Activated T-cell treated with anti-CD3 and anti-CD28 coated beads, Interleukin-2, amount 50 U/mL, for 1 hour (primary cell): Measurements from ENCODE around the gene DGKA.
"Not testable (repeated sequence)": the region's sequence is repeated elsewhere in the genome, so short reads cannot be mapped to it uniquely, and the experiment has no call there.

Experiments
- DNase-seq: peaks from one replicate; pipeline ENCODE4 v3.0.0-alpha.2; 2020

Gene DGKA

DNA sequence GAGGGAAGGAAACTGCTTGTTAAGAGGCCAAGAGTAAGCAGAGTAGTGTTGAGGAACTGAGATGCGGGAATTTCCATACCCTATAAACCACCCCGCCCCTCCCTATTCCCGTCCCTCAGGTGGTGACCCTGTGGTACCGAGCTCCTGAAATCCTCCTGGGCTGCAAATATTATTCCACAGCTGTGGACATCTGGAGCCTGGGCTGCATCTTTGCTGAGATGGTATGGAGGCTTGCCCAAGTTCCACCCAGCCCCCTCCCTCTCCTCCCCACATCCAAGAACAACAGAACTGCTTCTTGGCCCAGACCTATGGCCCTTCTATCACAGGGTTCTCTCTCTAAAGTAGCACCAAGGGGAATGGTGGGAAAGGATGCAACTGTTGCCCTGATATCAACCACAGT, 38.4 kb downstream of the DGKA start:
- DNase-seq, result no peak

DNA sequence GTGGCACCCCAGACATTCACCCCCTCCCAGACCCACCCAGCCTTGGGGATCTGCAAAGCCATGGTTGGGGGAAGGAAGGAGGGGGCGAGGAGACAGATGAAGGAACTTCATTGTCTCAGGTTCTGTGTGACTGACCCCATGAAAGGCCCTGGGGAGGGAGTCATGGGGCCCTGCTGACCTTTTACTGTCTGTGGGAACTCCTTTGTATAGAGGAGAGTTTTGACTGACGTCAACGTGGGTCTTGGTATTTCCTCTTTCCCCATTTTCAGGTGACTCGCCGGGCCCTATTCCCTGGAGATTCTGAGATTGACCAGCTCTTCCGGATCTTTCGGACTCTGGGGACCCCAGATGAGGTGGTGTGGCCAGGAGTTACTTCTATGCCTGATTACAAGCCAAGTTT, 39.8 kb downstream of the DGKA start:
- DNase-seq, result no peak

DNA sequence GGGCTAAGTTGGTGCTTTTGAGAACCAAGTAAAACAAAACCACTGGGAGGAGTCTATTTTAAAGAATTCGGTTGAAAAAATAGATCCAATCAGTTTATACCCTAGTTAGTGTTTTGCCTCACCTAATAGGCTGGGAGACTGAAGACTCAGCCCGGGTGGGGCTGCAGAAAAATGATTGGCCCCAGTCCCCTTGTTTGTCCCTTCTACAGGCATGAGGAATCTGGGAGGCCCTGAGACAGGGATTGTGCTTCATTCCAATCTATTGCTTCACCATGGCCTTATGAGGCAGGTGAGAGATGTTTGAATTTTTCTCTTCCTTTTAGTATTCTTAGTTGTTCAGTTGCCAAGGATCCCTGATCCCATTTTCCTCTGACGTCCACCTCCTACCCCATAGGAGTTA, 41.1 kb downstream of the DGKA start:
- no peak for DNase-seq

DNA sequence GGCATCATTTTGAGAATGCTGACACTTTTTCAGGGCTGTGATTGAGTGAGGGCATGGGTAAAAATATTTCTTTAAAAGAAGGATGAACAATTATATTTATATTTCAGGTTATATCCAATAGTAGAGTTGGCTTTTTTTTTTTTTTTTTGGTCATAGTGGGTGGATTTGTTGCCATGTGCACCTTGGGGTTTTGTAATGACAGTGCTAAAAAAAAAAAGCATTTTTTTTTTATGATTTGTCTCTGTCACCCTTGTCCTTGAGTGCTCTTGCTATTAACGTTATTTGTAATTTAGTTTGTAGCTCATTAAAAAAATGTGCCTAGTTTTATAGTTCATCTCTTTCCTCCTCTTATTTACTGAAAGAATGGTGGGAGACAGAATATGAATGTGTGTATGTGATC, 41.5 kb downstream of the DGKA start:
- DNase-seq, result no peak

DNA sequence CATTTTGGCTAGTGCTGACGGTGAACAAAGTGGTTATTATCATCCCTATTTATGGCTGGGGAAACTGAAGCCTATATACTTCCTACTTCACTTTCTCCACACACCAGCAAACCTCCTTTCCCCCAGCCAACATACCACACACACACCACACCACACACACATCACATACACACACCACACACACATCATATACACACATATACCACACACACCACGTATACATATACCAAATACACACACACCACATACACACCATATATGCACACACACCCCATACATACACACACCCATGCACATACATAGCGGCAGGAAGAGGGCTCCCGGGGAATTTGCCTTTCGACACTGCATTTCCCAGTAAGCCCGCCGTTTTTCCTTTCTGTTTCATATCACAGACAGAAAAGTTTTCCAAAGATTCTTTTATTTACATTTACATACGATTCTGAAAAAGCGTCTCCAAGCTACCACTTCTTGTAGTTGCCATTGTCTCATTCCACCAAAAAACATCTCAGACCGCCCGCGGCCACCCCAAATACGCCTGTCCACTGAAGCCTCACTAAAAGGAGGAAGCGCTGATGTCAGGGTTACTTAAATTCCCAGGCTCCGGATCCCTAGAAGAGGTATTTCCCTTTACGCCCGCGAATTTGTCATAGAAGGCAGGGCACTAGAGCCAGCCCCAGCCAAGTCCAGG, 42.1 kb downstream of the DGKA start:
- no peak for DNase-seq

DNA sequence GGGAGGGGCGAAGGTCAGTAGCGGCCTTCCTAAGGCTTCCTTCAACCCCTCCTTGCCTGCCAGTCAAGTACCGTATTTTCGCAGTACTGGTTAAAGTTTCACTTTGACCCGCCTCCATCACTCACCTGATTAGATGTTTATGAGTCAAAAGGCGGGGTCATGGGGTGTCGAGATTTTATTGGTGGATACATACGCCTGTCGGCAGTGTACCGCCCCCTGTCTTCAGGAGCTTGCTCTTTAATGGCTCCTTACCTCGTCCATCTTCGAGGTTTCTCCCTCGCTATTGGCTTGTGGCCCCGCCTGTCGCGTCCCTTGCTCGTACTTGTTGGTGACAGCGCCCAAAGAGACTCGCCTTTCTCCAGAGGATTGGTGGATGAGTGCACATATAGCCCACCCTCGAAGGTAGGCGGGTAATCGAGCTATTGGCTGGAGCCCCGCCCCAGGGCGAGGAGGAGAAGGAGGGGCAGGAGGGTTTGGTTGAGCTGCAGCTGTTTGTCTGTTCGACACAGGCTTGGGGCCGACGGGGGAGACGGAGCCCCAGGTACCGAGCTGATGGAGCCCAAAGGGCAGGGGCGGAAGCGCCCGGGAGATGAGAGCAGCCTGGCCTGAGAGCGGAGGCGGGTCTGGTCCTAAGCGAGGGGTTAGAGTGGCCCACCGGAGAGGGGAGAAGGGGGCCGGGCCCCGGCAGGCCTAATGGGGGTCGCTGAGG, 42.8 kb downstream of the DGKA start, which contains the start of gene RAB5B:
Gene RAB5B, plus strand, starts transcription at position 480 of the 709 bp plus-strand sequence. CDS start 12,883 bp downstream, outside the sequence.
- peak; percentile 93 for DNase-seq

DNA sequence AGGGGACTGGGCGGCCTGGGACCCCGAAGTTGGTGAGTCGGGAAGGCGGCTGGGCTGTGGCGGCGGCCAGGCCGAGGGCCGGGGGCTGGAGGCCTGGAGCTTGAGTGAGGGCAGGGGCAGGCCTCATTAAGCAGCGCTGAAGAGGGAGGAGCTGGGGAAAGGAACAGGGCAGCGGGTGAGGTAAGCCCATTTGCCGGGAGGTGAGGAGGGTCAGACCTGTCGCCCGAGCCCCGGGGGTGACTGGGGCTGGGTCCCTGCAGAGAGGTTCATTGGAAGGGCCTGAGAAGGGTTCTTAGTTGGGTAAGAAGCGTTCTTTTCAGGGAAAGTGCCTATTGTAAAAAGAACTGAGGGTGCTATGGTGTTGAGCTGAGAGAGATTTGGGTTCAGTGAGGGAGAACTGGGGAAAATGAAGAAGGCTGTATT, 43.4 kb downstream of the DGKA start:
- no peak for DNase-seq

DNA sequence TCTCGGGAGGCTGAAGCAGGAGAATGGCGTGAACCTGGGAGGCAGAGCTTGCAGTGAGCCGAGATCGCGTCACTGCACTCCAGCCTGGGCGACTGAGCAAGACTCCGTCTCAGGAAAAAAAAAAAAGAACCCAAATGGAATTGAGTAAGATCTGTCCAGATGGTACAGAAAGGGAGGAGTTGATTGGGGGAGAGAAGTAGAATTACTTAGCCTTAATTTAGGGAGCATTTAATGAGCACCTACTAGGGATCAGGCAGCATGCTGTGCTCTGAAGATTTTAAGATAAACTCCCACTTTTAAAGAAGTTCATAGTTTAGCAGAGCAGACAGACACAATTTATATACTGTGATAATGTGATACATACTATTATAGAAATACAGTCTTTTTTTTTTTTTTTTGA, 47.4 kb downstream of the DGKA start:
- no peak for DNase-seq

DNA sequence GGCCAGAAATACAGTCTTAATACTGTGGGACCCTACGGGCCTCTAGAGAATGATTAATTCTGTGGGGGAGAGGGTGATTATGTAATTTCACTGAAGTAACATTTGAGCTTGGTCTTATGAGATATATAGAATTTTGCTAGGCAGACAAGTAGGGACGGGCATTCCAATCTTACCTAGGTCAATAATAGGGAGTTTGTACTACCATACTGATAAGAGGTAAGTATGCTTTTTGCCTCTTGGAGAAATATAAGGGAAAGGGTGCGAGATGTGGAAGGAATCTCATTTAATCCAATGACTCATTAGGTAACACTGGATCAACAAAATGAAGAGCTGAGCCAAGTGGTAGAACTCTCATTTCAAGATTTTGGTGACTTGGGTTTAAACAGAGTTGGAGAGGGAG, 48.1 kb downstream of the DGKA start:
- DNase-seq, result no peak

DNA sequence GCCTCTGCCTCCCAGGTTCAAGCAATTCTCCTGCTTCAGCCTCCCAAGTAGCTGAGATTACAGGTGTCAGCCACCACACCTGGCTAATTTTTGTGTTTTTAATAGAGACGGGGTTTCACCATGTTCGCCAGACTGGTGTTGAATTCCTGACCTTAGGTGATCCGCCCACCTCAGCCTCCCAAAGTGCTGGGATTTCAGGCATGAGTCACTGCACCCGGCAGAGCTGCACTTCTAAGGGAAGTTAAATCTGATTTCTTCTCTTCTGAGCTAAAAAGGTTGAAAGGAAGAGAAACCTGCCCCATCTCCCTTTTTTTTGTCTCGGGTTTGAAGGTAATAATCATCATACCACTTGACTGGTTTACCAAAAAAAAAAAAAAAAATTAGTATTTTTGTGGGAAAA, 50.9 kb downstream of the DGKA start:
- DNase-seq, result not testable (repeated sequence)

DNA sequence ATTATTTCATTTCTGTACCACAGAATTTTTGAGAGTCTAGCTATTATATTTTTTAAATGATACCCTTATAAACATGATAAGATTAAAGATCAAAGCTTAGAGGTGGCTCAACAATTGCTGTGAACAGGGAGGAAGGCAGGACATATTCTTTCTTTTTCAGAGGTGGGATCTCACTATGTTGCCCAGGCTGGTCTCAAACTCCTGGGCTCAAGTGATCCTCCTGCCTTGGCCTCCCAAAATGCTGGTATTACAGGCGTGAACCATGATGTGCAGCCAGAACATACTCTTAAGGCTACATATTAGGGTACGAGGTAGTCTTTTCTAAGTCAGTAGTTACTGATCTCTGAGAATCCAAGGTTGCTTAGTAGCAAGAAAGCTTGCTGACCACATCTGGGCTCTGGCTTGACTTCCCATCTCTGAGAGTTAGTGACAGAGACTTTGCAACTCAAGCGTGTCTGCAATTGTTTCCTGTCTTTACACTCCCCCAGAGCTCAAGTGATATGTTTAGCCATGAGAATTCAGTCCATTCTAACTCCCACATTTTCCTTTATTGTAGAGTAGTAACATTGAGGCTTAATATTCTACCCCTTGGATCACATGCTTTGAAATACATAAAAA, 51.5 kb downstream of the DGKA start:
- DNase-seq, result no peak

DNA sequence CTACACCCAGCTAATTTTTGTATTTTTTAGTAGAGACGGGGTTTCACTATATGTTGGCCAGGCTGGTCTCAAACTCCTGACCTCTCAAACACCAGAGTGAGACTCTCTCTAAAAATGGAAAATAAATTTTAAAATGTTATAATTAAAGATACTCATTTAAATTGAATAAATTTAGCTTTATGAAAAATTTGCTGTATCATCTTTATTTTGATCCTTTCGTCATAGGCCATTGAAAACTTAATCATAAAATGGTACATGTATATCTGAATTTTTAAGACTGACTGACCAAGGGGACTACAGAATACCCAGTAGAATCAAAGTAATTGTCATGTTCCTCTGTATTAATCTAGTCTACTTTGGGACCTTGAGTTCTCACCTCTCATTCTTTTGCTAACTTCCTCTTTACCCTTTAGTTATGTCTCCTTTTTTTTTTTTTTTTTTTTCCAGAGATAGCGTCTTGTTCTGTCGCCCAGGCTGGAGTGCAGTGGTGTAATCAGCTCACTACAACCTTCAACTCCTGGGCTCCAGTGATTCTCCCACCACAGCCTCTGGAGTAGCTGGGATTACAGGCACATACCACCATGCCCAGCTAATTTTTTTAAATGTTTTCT, 52.4 kb downstream of the DGKA start:
- no peak for DNase-seq

DNA sequence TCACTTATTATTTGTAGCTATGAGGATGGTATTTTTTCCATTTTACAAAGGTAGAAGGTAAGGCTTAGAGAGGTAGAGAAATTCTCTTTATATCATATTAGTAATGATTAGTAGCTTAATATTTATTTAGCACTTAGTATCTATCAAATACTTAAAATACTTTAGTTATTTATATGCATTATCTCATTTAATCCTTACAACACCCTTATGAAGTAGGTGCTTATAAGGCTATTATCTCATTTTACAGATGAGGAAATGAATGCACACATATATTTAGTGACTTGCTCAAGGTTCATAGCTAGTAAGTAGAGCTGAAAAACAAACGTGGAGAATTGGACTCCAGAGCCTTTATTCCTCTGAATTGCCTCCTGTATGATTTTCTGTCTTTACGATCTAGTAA, 53.9 kb downstream of the DGKA start:
- DNase-seq, result no peak

DNA sequence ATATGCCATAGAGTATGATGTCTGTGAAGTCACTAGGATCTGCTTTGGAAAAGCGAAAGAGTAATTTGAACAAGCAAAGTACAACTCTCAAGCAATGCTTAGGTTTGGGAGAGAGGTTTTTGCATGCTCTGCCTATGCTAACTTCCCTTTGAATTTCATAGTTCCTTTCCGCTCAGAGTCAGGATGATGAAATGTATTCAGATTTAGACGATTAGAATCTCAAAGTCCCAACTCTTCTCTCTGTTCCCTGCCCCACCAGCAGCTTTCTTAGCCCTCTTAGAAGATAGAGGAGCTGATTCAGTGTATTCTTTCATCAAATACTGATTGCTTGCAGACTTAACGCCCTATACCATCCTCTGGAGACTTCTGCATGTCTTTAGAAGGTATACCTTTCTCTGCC, 54.4 kb downstream of the DGKA start:
- DNase-seq, result no peak

DNA sequence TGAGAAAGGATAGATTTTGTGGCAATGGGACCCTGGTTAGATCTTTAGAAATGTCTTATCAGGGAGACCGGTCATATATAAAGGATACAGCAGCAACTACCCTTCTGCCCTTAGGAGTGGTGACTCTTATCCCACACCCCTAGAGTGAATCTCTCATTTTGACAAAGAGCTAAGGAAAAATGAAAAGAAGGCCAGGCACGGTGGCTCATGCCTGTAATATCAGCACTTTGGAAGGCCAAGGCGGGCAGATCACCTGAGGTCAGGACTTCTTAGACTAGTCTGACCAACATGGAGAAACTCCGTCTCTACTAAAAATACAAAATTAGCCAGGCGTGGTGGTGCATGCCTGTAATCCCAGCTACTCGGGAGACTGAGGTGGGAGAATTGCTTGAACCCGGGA, 55.0 kb downstream of the DGKA start:
- DNase-seq, result not testable (repeated sequence)

DNA sequence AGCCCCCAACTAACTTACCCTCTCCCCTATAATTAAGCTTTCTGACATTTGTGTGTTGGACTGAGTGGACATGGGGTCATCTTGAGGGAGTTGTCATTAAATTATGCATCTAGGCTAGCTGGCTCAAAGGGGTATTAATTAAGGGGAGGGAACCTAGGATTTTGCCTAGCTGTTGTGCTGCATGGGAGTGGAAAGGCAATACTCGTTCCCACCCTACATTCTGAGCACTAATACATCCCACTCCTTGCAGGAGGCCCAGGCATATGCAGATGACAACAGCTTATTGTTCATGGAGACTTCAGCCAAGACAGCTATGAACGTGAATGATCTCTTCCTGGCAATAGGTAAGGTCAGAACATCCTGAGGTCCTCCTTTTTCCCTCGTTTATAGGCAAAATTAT, 60.1 kb downstream of the DGKA start:
- DNase-seq, result no peak

DNA sequence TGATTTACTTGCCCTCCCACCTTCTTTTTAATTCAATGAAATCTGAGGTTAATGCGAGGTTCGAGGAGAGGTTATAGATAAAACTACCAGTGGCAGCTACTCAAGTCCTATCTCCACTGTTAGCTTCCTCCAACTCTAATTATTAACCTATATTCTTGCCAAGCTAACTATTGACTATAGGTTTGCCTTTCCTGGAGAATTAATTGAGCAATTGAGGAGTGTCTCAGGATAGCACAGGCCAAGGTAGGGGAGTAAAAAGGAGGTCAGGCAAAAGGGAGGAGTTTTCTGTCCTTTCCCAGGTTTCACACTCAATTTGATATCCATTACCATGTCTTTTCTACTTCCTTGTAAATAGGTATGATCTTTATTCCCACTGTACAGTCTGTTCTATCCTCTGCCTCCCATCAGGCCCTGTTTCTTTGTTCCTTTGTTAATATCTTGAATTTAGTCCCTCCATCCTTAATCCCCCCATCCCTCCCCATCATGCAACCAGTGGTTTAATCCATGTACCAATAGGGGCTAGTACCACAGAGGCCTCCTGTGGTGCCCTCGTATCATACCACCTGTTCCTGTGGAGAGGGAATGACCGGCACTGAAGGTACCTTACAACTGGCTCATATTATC, 62.4 kb downstream of the DGKA start:
- DNase-seq, result no peak

DNA sequence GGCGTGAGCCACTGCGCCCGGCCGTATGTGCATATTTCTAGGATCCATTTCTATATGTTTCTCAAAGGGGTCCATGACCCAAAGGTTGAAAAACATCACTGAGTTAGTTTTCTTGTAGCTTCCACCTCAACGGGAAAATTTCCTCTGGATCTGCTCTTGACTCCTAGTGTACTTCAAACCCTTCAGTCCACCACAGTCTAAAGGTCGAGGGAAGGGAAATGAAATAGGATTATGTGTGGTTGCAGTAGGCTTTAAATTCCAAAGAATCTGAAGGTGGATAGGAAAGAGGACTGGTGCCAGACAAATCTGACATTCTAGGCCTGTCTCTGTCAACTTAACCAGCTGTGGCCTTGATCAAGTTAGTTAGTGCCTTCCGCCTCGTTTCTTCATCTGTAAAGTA, 64.4 kb downstream of the DGKA start:
- no peak for DNase-seq

DNA sequence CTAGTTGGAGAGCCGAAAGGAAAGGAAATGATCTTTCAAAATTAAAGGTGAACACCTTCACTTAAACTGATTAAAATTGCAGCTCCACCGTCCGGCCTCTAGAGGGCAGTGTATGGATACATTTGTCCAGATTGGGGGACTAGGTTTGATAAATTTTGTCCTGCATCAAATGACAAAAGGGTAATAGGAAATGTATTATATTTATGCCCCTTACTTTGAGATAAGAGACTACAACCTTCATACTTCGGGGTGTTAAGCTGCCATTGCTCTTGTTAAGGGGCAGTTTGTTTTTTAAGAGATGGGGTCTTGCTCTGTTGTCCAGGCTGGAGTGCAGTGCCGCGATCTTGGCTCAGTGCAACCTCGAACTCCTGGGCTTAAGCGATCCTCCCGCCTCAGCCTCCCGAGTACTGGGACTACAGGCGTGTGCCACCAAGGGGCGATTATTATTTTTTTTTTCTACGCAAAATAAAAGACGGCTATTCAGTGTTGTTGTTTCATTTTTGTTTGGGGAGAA, 65.3 kb downstream of the DGKA start:
- DNase-seq, result peak; percentile 56

DNA sequence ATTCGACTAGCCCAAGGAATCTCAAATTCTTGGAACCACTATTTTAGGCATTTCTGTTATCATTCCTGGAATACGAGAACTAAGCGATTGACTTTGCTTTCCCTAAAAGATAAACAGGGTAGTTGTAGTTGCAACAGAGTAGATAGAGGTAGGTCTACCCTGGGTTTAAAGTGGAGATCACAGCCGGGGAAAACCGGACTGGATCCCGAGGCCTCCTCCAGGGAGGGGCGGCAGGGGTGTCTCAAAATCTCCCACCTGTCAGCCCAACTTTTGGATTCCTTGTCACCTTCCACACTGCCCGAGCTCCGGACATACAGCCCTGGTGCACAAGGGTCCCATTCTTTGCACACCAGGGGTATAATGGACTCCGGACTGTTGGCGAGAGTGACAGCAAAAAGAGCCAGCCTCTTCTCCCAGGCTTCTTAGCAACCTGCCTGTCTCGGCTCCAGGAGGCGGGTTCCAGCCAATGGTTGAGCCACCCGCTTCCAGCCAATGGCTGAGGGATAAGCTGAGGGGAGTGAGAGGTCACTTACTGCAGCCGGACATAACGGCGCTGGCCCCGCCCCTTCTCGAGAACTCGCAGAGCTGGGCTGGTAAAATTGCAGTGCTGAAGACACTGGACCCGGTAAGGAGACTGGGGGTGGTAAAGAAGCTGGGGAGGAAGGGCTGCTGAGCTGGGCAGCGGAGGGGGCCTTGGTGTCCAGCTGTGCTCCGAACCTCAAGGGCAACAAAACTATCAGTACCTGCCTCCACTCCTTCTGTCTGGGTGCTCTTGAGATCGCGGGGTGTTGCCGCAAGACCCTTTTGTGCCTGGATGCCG, 66.0 kb downstream of the DGKA start, which contains the start of gene SUOX:
Gene SUOX, plus strand, starts transcription at position 562 of the 820 bp plus-strand sequence. CDS start 4,946 bp downstream, outside the sequence.
- no peak for DNase-seq

DNA sequence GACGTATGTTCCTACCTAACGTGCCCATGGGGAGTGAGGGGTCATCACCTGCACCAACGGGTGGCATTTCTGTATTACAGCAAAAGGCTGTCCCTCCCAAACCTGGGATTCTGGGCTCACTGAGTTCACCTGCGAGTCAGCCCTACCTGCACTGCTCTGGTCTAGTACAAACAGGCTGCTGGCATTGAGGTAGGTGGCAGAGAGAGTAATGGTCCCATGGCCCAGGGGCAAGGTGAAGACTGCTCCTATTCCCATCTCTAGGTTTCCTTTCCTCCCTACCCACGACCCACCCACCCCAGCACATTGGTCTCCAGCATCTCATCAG, 66.5 kb downstream of the DGKA start:
- DNase-seq, result no peak

DNA sequence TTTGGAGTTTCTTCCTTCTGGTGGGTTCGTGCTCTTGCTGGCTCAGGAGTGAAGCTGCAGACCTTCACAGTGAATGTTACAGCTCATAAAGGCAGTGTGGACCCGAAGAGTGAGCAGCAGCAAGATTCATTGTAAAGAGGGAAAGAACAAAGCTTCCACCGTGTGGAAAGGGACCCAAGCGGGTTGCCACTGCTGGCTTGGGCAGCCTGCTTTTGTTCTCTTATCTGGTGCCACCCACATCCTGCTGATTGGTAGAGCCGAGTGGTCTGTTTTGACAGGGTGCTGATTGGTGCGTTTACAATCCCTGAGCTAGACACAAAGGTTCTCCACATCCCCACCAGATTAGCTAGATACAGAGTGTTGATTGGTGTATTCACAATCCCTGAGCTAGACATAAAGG, 68.6 kb downstream of the DGKA start:
- not testable (repeated sequence) for DNase-seq
